ENCODE data around the gene IFT80.

DNA sequence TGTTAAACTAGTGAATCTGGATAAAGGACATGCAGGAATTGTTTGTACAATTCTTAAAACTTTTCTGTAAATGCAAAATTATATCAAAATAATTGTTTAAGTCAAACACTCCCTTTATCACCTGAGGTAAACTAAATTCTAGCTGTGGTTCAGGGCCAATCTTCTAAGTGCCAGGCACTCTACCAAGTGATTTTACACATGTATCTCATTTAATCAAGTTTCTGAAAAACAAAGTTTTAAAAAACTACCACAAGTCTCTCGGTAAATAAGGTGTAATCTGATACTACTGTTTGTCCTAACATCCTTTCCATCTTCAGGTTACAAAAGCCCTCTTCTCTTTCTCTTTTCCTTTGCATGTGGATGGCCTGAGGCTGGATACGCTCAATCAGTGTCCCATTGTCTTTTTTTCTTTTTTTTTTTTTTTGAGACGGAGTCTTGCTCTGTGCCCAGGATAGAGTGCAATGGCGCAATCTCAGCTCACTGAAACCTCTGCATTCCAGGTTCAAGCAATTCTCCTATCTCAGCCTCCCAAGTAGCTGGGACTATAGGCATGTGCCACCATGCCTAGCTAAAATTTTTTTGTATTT, 19.3 kb downstream of the IFT80 start:
- TF ChIP-seq CTCF (IDR thresholded peaks at IDR 0.05) (no peak), POLR2A (IDR thresholded peaks at IDR 0.05) (no peak)

Data from Peyer's patch (tissue), 4 donors.